Glomerular visceral epithelial cell (primary cell): ENCODE data around the gene CNP.
"Not testable (repeated sequence)": the region's sequence is repeated elsewhere in the genome, so short reads cannot be mapped to it uniquely, and the experiment has no call there.

ENCODE experiments used
- DNase-seq: peaks from one replicate; pipeline ENCODE4 v3.0.0-alpha.2; 2016; ENCODE audit errors: extremely low spot score

Gene CNP

GRCh38 chr17:41966463-41967140 is at the start of gene CNP:
Gene CNP (plus strand): TSS chr17:41966795. CDS start chr17:41966885, 90 bp downstream.
- peak; percentile 92 for DNase-seq

- DNase-seq = peak; percentile 63
Measured at GRCh38 chr17:41917192-41917591, 49.4 kb upstream of the CNP start.

DNA sequence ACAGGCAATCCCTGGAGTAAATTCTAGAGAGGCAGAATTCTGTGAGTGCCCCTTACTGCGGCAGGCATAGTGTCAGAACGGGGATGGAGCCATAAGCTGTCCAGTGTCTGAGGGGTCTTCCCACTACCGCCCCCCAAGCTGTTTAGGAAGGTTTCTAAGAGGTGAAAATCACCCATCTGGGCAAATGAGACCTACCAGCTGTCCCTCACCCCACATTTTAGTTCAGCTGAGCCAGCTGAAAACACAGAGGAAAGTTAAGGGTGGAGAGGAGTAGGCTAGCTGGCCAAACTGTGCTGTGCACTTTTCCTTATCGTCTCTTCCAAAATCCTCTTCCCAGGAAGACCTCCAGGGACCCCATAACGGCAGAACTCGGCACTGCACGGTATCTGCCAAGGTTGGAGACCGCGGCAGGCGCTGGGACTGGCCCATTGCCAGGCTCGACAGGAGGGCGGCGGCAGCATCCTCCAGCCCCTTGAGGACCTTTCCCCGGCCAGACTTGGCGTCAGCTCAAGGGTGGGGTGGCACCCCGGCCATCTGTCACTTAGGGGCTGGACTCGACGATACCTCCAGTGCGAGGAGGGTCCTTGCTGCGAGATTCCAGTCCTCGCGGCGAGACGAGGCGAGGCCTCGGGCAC is 48.8 kb upstream of the CNP start:
- DNase-seq = peak; percentile 59

DNA sequence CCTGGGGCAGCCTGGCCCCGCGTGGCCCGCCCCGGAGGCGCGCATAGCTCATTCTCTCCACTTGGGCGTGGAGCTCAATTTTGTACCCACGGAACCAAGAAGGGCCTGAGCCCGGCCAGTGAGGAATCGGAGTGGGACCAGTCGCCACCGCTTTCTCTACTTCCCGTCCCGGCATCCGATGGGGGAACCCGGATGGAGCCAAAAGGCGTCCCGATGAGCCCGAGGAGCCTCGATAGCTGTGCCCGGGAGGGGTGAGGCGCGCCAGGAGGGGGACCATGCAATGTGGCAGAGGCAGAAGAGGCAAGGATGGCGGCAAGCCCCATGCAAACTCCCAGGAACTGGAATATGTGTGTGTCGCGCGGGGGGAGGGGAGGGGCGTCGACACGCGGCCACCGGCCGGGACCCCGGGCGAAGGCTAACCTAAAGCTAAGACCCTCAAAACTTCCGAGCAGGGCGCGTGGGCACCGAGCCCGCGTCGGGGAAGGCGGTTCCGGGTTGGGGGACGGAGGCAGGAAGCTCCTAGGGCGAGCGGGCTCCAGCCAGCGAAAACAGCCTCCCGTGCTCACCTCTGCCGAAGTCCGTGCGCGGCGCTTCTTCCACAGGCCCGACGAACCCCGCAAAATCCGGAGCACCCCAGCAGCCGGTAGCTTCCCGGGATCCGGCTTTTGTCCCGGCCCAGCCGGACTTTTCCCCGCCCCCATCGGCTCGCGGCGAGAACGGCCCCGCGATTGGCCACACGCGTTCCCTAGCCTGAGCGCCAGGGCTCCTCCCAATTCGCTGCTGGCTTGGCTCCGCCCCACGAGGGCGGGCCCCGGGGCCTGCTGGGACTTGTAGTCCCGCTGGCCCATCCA is 48.1 kb upstream of the CNP start, which contains the start of gene ACLY:
ACLY (minus strand) TSS at position 638 of the 851 bp plus-strand sequence. CDS start 5,078 bp downstream, outside the sequence.
- DNase-seq = peak; percentile 98

- no peak for DNase-seq
Measured at GRCh38 chr17:41919165-41919817, 47.3 kb upstream of the CNP start.

- DNase-seq = no peak
Measured at GRCh38 chr17:41919840-41920579, 46.6 kb upstream of the CNP start.

DNA sequence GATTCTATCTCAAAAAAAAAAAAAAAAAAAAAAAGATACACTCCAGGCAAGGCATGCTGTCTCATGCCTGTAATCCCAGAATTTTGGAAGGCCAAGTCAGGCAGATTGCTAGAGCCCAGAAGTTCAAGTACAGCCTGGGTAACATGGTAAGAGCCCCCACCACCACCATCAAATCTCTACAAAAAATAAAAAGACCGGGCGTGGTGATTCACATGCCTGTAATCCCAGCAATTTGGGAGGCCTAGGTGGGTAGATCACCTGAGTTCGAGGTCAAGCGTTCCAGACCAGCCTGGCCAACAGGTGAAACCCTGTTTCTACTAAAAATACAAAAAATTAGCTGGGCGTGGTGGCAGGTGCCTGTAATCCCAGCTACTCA is 46.0 kb upstream of the CNP start:
- DNase-seq = no peak

GRCh38 chr17:41925991-41926590 is 40.5 kb upstream of the CNP start:
- peak; percentile 32 for DNase-seq

DNA sequence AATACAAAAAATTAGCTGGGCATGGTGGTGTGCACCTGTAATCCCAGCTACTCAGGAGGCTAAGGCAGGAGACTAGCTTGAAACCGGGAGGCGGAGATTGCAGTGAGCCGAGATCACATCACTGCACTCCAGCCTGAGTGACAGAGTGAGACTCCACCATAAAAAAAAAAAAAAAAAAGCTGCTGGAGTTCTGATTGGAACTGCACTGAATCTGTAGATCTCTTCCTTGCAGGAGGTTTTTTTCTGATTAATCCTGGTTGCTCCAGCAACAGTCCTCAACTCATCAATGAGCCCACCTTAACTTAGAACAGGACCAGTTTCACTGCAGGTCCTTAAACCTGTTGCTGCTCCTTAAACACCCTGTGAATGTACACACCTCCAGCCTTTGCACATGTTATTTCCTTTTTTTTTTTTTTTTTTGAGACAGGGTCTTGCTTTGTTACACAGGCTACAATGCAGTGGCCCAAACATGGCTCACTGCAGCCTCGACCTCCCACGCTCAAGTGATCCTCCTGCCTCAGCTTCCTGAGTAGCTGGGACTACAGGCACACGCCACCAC is 37.8 kb upstream of the CNP start:
- DNase-seq = no peak

DNA sequence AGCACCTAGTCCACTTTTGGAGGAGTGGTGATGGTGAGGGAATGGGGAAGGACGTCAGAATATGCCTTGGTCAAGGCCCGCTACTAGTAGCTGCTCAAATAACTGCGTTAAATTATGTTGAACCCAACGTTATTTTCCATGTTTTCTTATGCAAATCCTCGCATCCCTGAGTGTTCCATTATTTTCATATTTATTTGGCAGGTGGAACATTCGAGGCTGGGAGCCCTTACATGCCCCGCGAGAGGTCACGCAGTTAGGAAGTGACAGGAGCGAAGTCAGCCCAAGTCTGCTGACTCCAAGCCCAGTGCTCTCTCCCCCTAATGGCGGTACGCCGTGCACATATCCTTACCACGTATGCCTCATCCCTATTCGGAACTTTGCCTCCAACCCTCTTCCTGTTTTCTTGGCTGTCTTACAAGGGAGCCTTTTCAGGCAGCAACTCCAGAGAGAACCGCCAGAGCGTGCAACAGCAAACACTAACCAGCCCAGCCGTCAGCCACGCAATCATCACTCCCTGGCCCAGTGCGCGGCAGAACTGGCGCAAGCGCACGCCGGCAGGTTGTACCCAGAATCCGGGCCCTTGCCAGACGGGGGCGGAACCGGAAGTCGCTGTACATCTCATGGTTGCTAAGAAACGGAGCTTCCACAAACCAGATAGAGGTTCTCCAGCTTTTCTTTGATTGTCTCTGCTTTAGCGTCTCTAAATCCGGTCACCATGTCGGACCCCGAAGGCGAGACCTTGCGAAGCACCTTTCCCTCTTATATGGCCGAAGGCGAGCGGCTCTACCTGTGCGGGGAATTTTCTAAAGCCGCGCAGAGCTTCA is 36.4 kb upstream of the CNP start, which contains the start of gene ODAD4:
ODAD4 (plus strand) TSS at position 609 of the 824 bp plus-strand sequence; CDS start at position 716, 107 bp downstream.
- peak; percentile 97 for DNase-seq

DNA sequence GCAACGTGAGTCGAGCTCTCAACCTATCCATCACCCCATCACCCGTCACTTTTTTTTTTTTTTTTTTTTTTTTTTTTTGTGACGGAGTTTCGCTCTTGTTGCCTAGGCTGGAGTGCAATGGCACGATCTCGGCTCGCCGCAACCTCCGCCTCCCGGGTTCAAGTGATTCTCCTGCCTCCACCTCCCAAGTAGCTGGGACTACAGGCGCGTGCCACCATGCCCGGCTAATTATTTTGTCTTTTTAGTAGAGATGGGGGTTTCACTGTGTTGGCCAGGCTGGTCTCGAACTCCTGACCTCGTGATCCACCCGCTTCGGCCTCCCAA is 35.8 kb upstream of the CNP start:
- DNase-seq = not testable (repeated sequence)

GRCh38 chr17:41931715-41932114 is 34.9 kb upstream of the CNP start:
- DNase-seq = not testable (repeated sequence)

- DNase-seq = no peak
Measured at GRCh38 chr17:41932816-41933389, 33.7 kb upstream of the CNP start.

- DNase-seq = no peak
Measured at GRCh38 chr17:41935641-41936040, 31.0 kb upstream of the CNP start.

DNA sequence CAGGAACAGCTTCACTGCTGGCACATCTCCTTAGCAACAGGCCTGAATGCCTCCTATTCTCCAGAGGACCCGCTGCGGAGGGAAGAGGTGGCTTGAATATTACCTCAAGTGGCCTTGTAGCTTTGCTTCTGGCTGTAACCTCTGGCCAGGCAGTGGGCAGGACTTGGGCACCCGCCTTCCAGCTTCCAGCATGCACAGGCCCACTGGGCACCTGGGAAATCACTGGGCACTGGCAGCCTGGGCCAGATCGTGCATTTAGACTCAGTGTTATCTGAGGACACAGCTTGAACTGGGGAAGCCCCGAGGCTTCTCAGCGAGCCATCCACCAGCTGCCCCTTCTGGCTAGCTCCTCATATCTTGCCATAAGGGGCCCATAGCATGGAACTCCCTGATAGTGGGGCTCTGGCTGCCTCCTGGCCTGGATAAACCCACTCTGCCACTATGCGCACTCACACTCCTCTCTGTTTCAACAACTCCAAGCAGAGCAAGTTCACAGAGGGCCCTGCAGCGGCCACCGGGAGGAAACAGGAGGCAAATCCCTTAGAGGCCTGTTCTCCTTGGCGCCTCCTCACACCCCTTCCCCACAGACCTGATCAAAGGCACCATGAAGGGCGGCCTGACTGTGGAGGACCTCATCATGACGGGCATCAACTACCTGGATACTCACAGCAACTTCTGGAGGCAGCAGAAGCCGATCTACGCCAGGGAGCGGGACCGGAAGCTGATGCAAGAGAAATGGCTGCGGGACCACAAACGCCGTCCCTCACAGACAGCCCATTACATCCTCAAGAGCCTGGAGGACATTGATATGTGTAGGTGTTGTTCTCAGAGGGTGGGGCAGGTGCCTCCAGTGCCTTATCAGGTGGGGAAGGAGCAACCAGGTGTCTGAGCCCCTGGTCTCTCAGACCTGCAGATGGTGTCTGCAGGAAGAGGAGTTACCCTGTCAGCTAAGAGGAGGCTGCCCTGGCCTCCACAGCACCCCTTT is 28.3 kb upstream of the CNP start:
- no peak for DNase-seq

DNA sequence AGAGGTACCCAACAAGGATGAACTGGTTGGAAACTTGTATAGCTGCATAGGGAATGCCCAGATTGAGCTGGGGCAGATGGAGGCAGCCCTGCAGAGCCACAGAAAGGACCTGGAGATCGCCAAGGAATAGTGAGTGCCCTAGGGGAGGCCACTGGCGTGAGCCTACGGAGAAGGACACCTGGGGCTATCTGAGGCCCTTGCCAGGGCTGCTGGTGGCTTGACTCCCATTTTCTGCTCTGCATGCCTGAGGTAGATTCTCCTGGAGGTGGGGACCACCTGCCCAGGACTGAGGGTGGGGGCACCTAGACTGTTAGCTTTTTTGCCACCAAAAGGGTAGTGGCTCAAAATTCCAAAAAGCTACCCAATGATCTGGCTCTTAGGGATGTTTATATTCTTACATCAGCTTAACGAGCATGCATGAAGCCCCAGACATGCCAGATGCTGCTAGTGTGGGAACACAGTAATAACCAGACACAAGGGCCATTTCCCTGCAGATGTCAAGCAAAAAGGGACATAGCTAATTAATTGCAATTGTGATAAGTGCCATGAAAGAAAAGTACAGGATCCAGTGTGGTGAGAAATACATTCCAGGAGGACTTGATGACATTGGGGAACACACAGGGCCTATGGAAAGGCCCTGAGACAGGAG is 27.4 kb upstream of the CNP start:
- no peak for DNase-seq

- DNase-seq = no peak
Measured at GRCh38 chr17:41939693-41940090, 26.9 kb upstream of the CNP start.

- no peak for DNase-seq
Measured at GRCh38 chr17:41941168-41941567, 25.4 kb upstream of the CNP start.
